Right forelimb (tissue), 1 donor: ENCODE results near the gene PPFIA2.
"Not testable (repeated sequence)": the region's sequence is repeated elsewhere in the genome, so short reads cannot be mapped to it uniquely, and the experiment has no call there.

Experiments
- DNase-seq: peaks from one replicate; pipeline ENCODE4 v3.0.0-alpha.2; 2018

The PPFIA2 gene

GRCh38 chr12:81659310-81659709 lies 99.8 kb downstream of the PPFIA2 start:
- DNase-seq, result not testable (repeated sequence)

GRCh38 chr12:81644503-81644902 lies 114.6 kb downstream of the PPFIA2 start:
- DNase-seq, result no peak

DNA sequence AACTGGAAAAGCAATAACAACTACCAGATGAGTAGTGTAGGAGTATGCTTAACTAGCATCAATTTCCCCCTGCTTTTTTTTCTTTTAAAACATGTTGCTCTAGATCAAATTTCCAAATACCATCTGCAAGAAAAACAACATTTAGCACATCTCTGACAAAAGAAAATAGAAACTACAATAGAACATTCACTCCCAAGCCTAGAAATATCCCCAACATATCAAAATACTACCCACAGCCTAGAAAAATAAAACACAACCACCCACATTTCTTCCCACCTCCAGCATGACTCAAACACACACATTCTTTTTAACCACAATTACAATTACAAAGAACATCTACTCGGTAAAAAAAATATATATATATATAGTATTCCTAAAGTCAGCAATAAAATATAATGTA lies 120.0 kb downstream of the PPFIA2 start:
- DNase-seq, result no peak

- no peak for DNase-seq
These were observed 126.0 kb downstream of the PPFIA2 start for GRCh38 chr12:81633127-81633526.

GRCh38 chr12:81627336-81628189 lies 131.6 kb downstream of the PPFIA2 start:
- DNase-seq, result no peak

DNA sequence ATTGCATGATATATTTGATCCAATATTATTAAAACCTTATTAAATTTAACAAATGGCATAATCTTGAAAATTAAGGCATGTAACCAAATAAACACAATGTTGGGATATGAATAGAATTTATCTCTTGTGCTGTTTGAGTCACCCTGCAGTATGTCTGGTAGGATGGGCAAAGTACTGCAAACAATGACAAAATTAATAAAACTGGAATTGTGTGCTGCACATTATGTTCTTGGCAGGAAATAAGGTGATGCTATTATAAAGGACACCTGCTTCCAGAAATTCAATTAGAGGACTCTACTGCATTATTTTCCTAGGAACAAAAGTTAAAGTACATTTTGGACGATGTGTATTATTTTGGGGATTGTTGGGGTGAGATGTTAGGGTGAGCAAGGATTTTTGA lies 132.7 kb downstream of the PPFIA2 start:
- no peak for DNase-seq

GRCh38 chr12:81617915-81618314 lies 141.2 kb downstream of the PPFIA2 start:
- no peak for DNase-seq

DNA sequence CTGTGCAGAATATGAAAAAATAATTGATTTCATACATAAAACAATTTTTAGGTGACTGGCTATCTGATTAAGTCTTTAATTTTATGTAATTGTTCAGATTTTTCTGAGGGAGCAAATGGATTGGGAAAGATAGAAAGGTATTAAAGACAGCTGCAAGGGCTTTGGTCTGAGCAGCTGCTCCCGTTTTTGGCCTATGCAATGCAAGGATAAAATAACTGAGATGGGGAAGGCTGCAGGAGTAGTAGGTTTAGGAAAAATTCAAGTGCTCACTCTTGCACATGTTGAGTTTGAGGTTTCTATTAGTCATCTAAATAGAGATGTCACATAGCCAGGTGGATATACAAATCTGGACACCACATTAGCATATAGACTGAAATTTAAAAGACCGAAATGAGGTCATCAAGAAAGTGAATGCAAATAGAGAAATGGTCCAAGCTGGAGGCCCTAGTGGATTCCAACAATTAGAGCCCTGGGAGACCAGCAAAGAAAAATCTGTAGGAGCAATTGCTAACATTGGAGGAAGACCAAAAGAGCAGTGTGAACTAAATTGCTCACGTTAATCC lies 144.0 kb downstream of the PPFIA2 start:
- no peak for DNase-seq

GRCh38 chr12:81610955-81611889 lies 147.9 kb downstream of the PPFIA2 start:
- no peak for DNase-seq

- DNase-seq, result no peak
These were observed 161.1 kb downstream of the PPFIA2 start for GRCh38 chr12:81597928-81598604.

DNA sequence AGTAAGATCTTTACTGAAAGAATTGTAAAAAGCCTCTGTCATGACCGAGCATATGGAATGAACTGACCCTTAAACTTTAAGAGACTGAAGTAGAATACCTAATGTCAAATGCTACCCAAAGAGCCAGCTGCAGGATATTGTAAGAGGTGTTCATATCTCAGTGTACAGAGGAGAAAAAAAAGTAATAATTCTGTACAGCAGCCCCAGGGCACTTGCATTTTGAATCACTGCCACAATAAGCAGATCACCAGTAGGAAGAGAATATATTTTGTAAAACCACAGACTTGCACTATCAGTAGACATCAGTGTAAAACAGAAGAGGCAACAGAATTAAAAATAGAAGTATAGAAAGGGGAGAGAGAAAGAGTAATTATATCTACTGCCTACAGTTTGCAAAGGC lies 162.6 kb downstream of the PPFIA2 start:
- no peak for DNase-seq

- no peak for DNase-seq
These were observed 167.9 kb downstream of the PPFIA2 start for GRCh38 chr12:81591256-81591655.

DNA sequence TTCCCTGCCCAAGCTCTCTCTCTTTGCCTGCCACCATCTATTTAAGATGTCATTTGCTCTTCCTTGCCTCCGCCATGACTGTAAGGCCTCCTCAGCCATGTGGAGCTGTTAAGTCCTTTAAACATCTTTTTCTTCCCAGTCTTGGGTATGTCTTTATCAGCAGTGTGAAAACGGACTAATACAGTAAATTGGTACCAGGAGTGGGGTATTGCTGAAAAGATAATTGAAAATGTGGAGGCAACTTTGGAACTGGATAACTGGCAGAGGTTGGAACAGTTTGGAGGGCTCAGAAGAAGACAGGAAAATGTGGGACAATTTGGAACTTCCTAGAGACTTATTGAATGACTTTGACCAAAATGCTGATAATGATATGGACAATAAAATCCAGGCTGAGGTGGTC lies 168.4 kb downstream of the PPFIA2 start:
- not testable (repeated sequence) for DNase-seq

DNA sequence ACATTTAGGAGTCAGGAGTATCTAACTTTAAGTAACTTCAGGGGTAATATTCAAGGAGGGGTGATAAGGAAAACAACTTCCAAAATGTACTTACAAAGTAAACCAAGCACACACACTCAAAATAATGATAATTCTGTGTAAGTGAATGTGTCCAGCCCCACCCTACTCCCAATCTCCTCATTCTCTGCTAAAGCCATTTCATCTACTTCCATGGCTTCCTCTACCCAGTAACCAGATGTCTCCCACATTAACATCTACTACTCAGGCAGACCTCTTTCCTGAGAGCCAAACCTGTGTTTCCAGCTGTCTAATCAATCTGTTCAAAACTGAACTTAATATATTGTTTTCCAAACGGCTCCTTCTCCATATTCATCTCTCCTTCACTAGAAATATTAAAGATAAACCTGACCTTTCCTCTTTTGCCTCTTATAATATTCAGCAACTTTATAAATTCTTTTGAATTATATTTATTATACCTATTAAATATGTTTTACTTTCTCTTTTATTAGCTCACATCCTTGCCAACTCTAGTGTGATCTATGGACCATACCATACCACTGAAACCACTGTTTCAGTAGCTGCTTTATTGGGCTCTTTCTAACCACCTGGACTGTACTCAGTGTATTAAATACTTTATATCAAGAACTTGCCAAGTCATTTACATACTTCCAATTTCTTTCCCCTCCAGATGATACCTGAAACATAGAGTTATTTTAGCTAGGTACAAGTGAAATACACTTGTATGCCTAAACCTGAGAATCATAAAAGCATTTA lies 170.7 kb downstream of the PPFIA2 start:
- DNase-seq, result no peak

DNA sequence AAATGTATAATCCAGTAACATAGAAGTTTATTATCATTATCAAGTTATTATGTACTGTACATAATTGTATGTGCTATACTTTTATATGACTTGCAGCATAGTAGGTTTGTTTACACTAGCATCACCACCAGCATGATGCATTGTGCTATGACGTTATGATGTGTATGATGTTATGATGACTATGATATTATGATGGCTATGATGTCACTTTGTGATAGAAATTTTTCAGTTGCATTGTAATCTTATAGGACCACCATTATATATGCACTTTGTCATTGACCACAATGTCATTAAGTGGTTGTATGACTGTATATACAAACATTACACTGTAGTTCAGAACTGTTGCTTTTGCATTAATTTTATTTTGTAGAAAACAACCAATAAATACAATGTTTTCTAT lies 173.4 kb downstream of the PPFIA2 start:
- DNase-seq, result no peak

DNA sequence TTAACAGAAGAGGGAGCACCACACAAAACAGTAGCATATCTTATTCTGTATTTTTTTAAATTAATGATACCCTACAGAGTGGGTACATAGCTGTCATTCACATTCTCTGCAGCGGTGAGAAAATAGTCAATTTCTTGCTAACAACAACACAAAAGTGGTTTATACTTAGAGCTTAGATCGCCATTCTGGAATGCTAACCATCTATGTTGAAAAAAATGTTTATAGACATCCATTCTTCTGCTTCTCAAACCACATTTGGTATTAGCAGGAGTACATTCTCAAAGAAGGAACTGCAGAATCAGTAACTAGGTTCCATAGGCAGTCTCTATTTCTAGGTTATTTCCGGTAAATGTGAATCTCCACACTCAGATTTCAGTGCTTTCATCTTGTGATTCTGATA lies 185.9 kb downstream of the PPFIA2 start:
- no peak for DNase-seq

DNA sequence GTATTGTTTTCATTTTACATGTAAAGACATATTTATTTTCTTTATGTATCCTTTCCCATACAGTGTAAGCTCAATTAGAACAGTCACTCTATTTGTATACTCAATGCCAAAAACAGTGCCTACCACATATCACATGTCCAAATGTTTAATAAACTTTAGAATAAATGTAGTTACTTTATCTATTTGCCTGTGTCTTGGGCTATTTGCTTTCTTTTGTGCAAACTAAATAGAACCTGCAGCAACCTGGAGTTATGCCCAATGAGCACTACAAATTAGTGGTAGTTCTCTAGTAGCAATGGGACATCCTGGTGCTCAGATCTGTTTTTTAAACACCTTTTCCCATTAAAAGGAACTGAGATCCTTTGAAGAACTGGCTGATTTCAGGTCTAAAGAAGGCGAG lies 186.7 kb downstream of the PPFIA2 start:
- no peak for DNase-seq

DNA sequence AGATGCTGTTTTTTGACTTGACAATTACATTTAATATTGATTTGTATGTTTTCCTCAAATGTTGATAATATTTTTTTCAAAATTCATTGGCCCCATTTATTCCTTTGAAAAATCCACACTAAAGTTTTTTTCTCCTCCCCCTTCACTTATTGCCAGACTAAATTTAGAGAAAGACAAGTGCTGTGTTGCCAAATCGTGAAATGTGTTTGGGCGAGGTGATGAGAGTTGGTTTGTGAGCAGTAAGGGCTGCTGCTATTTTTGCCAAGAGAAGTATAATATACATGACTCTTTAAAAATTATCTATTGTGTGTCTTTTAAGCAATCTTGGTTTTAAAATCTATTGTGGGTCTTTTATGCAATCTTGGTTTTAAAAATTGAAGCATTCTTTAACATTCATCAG lies 188.9 kb downstream of the PPFIA2 start:
- DNase-seq, result no peak

GRCh38 chr12:81564237-81564636 lies 194.9 kb downstream of the PPFIA2 start:
- DNase-seq, result no peak

DNA sequence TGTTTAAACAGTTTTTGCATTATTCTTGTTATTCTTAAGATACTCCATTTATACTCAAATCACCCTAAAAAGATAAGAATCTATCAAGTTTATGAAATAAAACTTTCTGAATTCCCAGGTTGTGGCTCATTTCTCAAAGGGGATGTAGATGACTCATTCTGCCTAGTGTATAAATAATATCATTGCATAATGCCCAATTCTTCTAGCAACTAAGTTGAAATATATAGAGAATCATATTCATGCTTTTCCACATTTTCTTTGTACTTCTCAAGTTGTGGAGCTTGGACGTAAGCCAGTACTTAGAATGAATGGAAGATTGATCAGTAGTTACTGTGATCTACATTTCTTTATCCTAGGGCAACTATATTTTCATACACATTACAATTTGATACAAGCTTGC lies 201.1 kb downstream of the PPFIA2 start:
- DNase-seq, result no peak

DNA sequence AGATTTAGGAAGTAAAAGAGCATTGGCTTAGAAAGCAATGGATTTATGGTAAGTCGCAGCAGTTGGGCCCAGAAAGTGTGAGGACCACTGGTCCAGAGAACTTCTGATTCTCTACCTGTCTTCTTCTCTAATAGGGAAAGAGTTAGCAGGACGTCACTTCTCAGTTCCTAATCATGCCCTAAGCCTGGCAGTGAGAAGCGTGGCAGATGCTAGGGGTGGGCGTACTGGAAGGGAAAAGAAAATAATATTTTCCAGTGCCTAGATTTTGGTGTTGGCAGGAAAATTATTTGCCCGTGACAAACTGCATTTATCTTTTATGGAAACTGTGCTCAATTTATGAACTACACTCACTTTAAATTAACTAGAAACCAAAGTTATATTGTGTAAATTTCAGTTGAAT lies 212.3 kb downstream of the PPFIA2 start:
- no peak for DNase-seq

DNA sequence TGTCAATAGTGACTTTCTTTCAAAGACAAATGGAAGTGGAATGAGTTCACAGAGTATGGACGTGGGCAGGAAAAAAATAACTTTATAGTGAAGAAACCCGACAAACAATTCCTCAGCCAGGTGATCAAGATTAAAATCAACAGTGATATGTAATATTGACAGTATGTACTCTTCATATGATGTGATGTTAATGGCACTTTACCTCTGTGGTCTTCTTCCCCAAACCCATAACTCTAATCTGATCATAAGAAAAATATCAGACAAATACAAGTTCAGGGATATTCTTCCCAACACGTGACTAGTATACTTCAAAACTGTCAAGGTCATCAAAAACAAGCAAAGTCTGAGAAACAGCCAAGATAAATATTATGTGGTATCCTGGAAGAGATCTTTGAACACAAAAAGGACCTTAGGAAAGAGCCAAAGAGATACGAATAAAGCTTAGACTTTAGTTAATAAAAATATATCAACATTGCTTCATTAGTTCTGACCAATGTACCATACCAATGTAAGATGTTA lies 215.5 kb downstream of the PPFIA2 start:
- no peak for DNase-seq
